ENCODE data around the gene RFC2. TPM values are rescaled to one million over a fixed set of nuclear protein-coding genes. Genes with fewer than 3 reads are reported as not detected.
A peak's percentile ranks its signal among the peaks of the same experiment; 100 is the strongest.
"Not testable (repeated sequence)": the region's sequence is repeated elsewhere in the genome, so short reads cannot be mapped to it uniquely, and the experiment has no call there.

Gene RFC2
- total RNA-seq, 4 donors from 2014 or later, result 5.8 to 23.1 (median 7.3) TPM

GRCh38 chr7:74230446-74231231, 23.6 kb downstream of the RFC2 start:
- no peak overlapping the region for H3K4me3 ChIP-seq
- peaks cover 0 to 30% (median 0%) of the 10 kb centered on the region in 3 donors for H3K36me3 ChIP-seq
- H3K27ac ChIP-seq, result peak overlapping the region in 1 of 4 donors; percentile 69
- TF ChIP-seq CTCF (IDR thresholded peaks at IDR 0.05), result no peak
- TF ChIP-seq POLR2A (IDR thresholded peaks at IDR 0.05), result no peak
- H3K27me3 ChIP-seq, result no peaks in the 10 kb centered on the region
- H3K9me3 ChIP-seq, result no peaks in the 10 kb centered on the region
- DNase-seq, result peak in 2 of 3 donors; percentile 62 to 65
- no peaks in the 10 kb centered on the region for H3K4me1 ChIP-seq

- TF ChIP-seq CTCF (IDR thresholded peaks at IDR 0.05), result no peak
- Histone ChIP-seq H3K27ac (peak overlapping the region in 1 of 4 donors; percentile 69), H3K4me3 (no peak overlapping the region), H3K36me3 (peaks cover 0 to 16% (median 0%) of the 10 kb centered on the region in 3 donors), H3K9me3 (no peaks in the 10 kb centered on the region), H3K27me3 (no peaks in the 10 kb centered on the region), H3K4me1 (no peaks in the 10 kb centered on the region)
- DNase-seq, result no peak
Measured at GRCh38 chr7:74228951-74229900, 25.0 kb downstream of the RFC2 start.

GRCh38 chr7:74226633-74227032, 27.6 kb downstream of the RFC2 start:
- Histone ChIP-seq H3K4me3 (no peak overlapping the region), H3K9me3 (no peaks in the 10 kb centered on the region), H3K4me1 (no peaks in the 10 kb centered on the region), H3K36me3 (peaks cover 0 to 3% (median 0%) of the 10 kb centered on the region in 3 donors), H3K27ac (peak overlapping the region in 1 of 4 donors; percentile 68), H3K27me3 (no peaks in the 10 kb centered on the region)
- no peak for DNase-seq
- TF ChIP-seq CTCF (IDR thresholded peaks at IDR 0.05), result no peak
- TF ChIP-seq POLR2A (IDR thresholded peaks at IDR 0.05), result no peak

- H3K4me3 ChIP-seq, result no peak overlapping the region
- H3K4me1 ChIP-seq, result no peaks in the 10 kb centered on the region
- no peaks in the 10 kb centered on the region for H3K36me3 ChIP-seq
- TF ChIP-seq POLR2A (IDR thresholded peaks at IDR 0.05) (no peak), CTCF (IDR thresholded peaks at IDR 0.05) (no peak)
- no peak for DNase-seq
- no peaks in the 10 kb centered on the region for H3K9me3 ChIP-seq
- H3K27ac ChIP-seq, result no peak overlapping the region
- no peaks in the 10 kb centered on the region for H3K27me3 ChIP-seq
Measured at GRCh38 chr7:74225400-74225799, 28.8 kb downstream of the RFC2 start.

- H3K36me3 ChIP-seq, H3K27me3 ChIP-seq, DNase-seq, H3K9me3 ChIP-seq, H3K4me3 ChIP-seq, H3K4me1 ChIP-seq, H3K27ac ChIP-seq: not testable (repeated sequence)
Measured at GRCh38 chr7:74224907-74225306, 29.3 kb downstream of the RFC2 start.

GRCh38 chr7:74224511-74224832, 29.7 kb downstream of the RFC2 start:
- no peaks in the 10 kb centered on the region for H3K4me1 ChIP-seq
- TF ChIP-seq CTCF (IDR thresholded peaks at IDR 0.05) (no peak), POLR2A (IDR thresholded peaks at IDR 0.05) (no peak)
- no peak overlapping the region for H3K27ac ChIP-seq
- DNase-seq, result no peak
- no peaks in the 10 kb centered on the region for H3K9me3 ChIP-seq
- no peaks in the 10 kb centered on the region for H3K27me3 ChIP-seq
- H3K36me3 ChIP-seq, result no peaks in the 10 kb centered on the region
- no peak overlapping the region for H3K4me3 ChIP-seq
